GM18870 (cell line): Measurements from ENCODE around the gene IMPG2.
"Not testable (repeated sequence)": the region's sequence is repeated elsewhere in the genome, so short reads cannot be mapped to it uniquely, and the experiment has no call there.

Experiments used
- ATAC-seq: cut with Tn5 transposase; IDR thresholded peaks from one replicate; pipeline ENCODE4 v1.9.1; 2021; ENCODE audit warnings: moderate library complexity; ENCODE audit not compliant: unreplicated experiment

Gene IMPG2

DNA sequence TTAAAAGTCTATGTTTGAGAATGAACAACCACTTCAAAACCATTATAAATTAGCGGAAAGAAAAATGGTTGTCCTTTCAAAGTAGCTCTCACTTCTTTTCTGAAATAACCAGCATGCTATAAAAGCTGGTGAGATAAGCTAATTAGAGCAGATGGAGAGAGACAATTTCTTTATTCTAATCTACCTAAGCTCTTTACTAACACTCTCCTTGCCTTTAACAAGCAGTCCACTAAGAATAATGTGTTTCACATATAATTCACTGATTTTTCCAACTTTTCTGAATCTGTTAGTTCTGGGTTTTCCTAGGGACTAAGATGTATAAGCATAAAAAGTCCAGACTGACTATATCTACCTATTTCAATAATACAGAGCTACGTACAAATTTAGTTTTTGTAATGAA is at the start of gene IMPG2:
IMPG2 (minus strand) TSS at position 101 of the 400 bp plus-strand sequence. CDS start 203 bp downstream, outside the sequence.
- no peak for ATAC-seq

DNA sequence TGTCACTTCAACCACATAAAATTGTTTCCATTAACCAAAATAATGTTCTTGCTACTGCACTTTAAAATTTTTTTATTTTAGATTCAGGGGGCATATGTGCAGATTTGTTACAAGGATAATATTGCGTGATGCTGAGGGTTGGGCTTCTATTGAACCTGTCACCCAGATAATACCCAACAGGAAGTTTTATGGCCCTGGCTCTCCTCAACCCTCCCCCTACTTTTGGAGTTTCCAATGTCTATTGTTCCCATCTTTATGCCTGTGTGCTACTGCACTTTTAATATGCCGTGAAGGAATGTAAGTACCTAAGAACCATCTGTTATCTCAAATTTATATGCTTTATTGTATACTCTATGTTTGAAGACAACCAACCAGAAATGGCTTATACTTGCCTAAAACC is 42.0 kb upstream of the IMPG2 start:
- ATAC-seq, result no peak

DNA sequence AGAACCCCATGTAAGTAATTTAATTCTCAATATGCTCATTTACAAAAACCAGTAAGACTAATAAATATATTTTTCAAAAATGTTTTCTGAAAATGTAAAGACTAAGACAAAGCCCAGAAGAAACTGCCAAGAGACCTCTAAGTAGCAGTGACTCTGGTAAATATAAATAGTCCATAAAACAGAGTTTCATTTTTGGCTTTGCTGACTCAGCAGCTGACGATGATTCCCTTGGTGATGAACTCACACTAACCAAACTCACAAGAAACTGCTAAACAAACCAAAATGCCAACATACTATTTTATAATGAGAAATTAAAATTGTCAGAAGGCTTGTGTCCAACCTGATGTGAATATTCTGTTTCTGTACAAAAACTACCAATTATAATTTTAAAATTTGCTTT is 31.5 kb upstream of the IMPG2 start:
- ATAC-seq, result no peak

GRCh38 chr3:101340591-101340990 is 20.2 kb upstream of the IMPG2 start:
- ATAC-seq, result no peak

GRCh38 chr3:101333883-101334282 is 13.5 kb upstream of the IMPG2 start:
- ATAC-seq, result no peak

GRCh38 chr3:101329016-101329673 is 8.8 kb upstream of the IMPG2 start:
- no peak for ATAC-seq

DNA sequence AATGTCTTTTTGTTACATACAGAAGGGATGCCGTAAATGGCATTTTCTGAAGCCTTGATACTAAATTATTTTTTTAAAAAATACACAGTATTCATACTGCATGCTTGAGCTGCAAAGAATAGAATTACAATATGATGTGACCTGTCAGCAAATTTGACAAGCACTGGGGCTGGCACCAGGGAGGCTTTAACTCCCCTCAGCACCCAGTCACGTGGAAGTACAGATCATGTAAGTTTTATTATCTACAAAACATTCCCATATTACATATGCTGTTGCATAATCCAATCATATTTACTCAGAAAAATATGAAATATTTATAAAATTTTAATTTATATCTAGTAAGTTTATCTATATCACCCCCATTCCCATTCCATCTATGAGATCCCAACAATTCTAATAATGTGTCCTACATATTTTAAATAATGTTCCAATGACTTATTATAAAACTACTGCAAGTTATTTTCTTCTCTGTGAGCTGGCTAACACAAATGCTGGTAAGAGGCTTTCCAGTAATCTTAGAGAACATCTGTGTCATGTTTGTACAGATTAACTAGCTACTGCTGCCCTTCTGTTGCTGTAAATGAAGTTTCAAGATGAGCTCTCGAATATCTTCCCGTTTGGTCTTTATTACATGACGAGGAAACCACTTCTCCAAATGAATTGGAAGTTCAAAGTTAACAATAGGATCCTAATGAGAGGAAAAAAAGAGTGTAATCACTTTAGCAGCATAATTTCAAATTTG is 5.2 kb upstream of the IMPG2 start:
- no peak for ATAC-seq

DNA sequence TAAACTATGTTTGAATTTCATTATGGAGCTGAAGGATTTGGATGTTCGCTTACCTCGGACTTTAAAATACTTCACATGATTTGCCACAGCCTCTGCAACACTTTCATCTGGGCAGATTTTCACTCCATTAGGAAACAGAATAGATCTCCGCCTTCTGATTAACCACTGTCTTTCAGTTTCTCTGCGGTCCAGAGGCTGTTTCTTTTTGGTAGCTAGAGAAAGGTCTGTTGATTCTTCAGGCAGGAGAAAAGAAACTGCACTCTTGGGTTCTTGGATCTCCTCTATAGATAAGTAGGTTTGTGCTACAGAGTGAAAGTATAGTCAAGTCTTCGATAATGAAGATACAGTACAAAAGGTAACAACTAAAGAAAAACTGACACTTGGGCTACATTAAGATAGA is 844 bp downstream of the IMPG2 start:
- ATAC-seq, result no peak

DNA sequence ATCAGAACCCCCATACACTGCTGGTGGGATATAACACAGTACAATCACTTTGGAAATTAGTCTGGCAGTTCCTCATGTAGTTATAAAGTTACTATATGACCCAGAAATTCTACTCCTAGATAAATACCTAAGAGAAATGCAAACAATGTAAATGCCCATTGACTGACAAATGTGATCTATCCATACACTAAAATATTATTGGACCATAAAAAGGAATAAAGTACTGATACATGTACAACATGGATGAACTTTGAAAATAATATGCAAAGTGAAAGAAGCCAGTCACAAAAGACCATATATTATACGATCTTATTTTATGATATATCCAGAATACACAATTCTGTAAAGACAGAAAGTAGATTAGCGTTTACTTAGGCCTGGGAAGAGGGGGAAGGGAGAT is 7.8 kb downstream of the IMPG2 start:
- ATAC-seq, result no peak

GRCh38 chr3:101311676-101312075 is 8.7 kb downstream of the IMPG2 start:
- no peak for ATAC-seq

DNA sequence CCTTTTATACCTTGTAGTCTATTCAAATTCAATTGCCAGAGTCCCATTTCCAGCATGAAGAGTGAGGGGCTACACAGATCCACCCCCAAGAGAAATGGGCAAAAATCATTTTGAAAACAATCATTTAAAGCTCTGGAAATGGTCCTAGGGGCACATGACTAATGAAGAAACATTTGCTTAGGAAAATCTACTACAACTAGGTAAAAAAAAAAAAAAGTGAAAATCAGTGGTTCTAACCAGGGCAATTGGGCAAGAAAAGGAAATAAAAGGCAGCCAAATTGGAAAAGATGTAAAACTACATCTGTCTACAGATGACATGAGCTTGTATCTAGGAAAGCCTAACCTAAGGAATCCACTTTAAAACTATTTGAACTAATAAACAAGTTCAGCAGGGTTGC is 9.4 kb downstream of the IMPG2 start:
- ATAC-seq, result no peak

GRCh38 chr3:101308147-101308772 is 12.1 kb downstream of the IMPG2 start:
- ATAC-seq, result not testable (repeated sequence)

- ATAC-seq, result no peak
These were observed 16.5 kb downstream of the IMPG2 start for GRCh38 chr3:101303836-101304235.

GRCh38 chr3:101303089-101303731 is 17.2 kb downstream of the IMPG2 start:
- peak; percentile 91 for ATAC-seq

DNA sequence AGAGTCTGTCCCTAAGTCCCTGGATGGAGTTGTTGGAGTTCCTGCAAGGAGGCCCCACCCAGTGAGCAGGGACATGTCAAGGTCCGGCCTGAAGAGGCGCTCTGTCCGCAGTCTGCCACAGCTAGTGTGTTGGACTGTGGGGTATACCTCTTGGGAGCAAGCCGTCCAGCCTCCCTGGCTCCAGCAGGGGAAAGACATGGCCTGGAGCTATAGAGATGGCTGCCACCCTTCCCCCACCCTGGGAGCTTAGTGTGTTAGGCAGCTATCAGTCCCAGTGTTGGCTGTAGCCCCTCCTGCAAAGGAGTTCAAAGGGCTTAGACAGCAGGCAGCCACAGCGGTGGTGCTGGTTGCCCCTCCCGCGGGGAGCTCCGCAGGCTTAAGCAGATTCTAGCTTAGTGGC is 20.3 kb downstream of the IMPG2 start:
- ATAC-seq, result no peak

DNA sequence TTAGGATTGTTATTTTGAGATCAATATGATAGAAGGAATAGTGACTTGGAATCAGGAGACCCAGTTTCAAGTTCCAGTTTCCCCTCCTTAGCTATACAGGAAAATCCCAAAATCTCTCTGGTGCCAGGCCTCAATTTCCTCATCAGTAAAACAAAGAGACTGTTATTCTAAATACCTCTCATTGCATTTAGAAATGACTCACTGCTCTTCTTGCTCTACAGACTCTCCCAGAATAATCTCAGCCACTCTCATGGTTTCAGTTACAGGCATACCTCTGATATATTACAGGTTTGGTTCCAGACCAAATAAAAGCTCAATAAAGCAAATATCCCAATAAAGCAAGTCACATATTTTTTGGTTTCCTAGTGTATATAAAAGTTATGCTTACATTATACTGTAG is 28.3 kb downstream of the IMPG2 start:
- ATAC-seq, result no peak

GRCh38 chr3:101288294-101288693 is 32.1 kb downstream of the IMPG2 start:
- no peak for ATAC-seq

DNA sequence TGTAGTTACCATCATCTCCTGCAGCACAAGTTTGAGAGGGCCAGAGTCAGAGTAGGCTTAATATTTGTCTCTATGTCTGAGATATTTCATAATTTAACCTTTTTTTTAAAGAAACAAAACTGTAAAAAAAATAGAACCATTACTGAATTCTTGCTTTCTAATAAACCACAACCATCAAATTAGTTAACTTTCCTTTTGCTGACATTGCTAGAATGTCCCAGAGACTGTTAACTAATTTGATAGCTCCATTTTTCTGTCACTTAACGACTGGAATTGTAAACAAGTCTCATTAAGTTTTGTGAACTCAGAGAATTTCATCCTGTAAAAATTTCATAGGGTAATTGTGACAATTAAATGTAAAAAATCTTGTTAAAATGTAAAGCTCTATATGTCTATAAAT is 35.6 kb downstream of the IMPG2 start:
- no peak for ATAC-seq

- no peak for ATAC-seq
These were observed 38.8 kb downstream of the IMPG2 start for GRCh38 chr3:101281521-101282030.

DNA sequence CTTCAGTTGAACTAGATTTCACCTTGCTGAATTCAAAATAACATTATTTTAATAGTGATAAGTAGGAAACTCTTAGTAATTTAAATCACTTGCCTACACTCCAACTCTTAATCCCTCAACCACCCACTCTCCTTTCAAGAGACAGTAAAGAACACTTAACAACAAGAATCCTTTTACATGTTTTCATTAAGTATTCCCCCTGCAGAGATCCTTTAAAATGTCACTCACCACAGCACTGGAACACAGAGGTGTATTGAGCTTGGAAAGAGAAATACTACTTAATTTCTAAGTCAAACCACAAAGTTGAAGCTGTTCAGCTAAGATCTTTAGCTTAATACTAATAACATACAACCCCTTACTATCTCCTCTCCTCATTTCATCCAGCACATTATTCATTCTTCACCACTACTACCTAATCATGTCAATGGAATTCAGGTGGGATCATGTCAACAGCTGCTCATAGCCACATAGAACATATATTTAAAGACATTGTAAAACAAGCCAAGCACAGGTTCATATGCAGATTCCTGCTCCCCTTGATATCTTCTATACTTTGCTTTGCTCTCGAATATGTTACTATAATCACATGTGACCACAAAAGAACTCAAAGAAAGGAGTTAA is 40.5 kb downstream of the IMPG2 start:
- ATAC-seq, result no peak

GRCh38 chr3:101279162-101279561 is 41.2 kb downstream of the IMPG2 start:
- no peak for ATAC-seq
